SK-MEL-5 (cell line): ENCODE data around the gene PLA2G4B. TPM values are rescaled to one million over a fixed set of nuclear protein-coding genes. Genes with fewer than 3 reads are reported as not detected.

Source experiments
- DNase-seq: peaks from one replicate; pipeline ENCODE4 v3.0.0-alpha.2; 2016; ENCODE audit warnings: low read depth, low spot score
- in situ Hi-C: cut with HindIII; loops from 2 replicates; pipeline ENCODE4 v1.10.0; 2016; ENCODE audit warnings: low sequenced_read_pairs, high pct_unique_total_duplicates, low pct_unique_long_range_greater_than_20kb
- total RNA-seq: library from RNA; depleted of rRNA; stranded (reverse); fragments of >200 nt; shearing (Covaris generic); gene quantifications from 2 replicates; pipeline ENCODE4 v1.2.3, GENCODE V29; 2014

PLA2G4B gene
- total RNA-seq, 1 experiment from 2014 or later, result 3.1 TPM

DNA sequence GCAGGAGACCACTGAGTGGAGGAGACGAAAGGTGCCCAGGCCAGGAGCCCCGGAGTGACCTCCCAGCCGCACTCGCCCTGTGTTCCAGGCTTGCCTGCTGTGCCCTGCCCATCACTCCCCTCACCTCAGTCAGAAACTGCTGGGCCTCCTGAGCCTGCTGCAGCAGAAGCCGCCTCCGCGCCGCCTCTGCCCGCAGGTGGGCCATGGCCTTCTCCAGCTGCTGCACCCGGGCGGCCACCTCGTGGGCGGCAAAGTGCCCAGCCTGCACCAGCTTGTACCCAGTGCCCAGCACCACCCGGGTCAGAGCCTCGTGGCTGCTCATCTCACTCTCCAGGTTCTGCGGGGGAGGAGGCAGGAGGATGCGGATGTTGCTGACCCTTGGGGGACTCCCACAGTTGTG, 17.6 kb downstream of the PLA2G4B start:
- in situ Hi-C loops, result no loop called here
- no peak for DNase-seq

- DNase-seq, result no peak
- in situ Hi-C loops, result no loop called here
These were observed 18.1 kb downstream of the PLA2G4B start for GRCh38 chr15:41856716-41857115.

GRCh38 chr15:41857316-41857715, 18.7 kb downstream of the PLA2G4B start:
- in situ Hi-C loops, result no loop called here
- no peak for DNase-seq

DNA sequence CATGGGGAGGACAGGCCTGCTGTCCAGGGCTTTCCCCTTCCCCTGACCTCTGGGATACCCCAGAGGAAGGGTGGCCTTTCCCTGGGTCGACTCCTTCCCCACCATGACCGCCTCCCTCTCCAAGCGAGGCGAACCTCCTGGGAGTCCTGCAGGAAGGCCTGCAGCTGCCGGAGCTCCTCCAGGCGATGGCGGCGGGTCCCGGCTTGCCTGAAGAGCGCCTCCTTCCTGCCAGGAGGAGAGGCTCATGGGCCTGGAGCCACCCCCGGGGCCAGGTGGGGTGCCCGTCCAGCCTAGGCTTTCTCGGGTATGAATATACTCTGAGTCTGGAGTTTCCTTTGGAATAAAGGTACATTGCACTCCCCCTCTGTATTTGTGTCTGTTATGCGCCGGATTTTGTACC, 20.1 kb downstream of the PLA2G4B start:
- in situ Hi-C loops, result no loop called here
- no peak for DNase-seq

- in situ Hi-C loops, result no loop called here
- DNase-seq, result no peak
These were observed 21.6 kb downstream of the PLA2G4B start for GRCh38 chr15:41860049-41860828.

DNA sequence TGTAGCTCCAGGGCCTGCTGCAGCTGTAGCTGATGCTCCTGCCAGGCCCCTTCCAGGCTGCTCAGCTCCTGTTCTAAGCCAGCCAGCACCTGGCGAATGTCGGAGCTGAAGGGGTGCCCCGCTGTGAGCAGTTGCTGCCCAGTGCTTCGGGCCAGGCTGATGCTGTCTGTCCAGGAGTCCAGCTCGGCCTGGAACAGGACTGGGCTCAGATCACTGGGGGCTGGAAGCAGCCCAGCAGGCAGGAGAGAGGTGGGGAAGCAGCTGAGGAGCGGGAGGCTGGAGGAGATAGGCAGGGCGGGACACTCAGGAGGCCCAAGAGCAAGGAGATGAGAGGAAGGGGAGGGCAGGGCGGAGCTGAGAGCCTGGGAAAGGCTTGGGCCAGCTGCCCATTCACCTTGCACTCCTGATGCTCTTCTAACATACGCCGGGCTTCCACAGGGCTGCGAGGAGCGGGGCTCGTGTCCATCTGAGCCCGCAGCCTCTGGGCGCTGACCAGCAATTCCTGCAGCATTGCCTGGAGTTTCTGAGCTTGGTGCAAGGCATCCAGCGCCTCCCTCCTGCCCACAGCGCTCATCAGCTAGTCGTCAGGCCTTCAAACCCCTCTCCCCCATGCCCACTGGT, 23.2 kb downstream of the PLA2G4B start:
- in situ Hi-C loops, result no loop called here
- DNase-seq, result no peak

DNA sequence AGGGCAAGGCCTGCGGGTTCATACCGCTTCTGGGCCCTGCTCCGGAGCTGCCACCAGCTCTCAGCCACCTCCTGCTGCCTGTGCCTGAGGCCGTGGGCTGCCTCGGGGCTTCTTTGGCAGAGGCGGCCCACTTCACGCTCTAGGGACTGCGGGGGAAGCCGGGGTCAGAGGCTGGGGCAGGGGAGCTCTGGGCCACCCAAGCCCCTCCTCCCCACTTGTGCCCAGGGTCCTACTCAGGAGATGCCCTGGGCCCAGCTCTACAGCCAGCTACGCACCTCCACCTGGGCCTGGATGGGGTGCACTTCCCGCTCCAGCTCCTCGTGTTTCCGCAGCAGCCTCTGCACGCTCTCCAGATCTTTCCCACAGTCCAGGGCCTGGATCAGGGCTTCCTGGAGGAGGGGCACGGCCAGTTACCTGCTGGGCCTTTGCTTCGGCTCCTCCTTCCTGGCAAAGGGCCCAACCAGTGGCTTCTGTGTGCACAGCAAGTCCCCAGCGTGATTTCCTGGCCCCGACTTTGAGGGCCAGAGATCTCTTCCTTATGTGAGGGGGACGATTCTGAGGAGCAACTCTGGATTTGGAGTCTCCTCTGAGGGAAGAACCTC, 24.0 kb downstream of the PLA2G4B start:
- no peak for DNase-seq
- in situ Hi-C loops, result no loop called here

DNA sequence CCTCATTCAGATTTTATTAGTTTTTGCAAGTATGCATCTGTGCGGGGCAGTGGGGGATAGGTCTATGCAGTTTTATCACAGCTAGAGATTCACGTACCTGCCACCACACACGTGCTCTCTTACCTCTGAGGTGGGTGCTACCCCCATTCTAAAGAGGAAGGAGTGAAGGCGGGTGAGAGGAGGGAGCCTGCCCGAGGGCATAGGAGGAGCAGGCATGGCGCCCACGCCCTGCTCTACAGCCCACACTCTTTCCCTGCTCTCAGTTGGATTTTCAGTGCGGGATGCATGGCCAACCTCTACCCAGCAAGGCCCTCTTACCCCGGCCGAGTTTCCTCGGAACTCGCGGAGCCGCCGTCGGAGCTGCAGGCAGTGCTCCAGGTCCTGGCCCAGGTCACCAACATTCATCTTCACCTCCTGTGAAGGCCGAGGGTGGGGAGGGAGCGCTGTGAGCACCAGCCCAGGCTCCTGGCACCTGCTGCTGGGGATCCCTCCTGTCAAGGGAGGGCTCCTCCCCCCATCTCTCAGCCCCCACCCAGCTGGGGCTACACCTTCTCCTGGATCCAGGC, 26.9 kb downstream of the PLA2G4B start:
- DNase-seq, result no peak
- in situ Hi-C loops, result no loop called here

DNA sequence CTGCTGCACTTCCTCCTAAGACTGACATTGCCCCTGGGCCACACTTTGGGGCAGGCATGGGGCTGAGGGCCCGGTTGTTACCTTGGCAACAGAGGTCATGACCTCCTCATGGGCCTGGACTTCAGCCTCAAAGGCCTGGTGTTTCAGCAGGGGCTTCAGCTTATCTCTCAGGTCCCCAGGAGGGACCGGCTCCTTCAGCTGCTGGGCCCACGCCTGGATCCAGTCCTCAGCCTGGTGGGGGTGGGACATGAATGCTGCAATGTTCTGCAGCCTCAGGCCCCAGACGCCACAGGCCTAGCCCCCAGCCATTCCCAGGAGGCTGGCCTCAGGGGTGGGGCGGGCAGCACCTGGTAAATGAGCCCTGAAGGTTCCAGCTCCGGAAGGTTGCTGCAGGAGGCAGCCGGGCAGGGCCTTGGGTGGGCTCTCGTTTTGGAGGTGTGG, 27.6 kb downstream of the PLA2G4B start:
- in situ Hi-C loops, result no loop called here
- no peak for DNase-seq

DNA sequence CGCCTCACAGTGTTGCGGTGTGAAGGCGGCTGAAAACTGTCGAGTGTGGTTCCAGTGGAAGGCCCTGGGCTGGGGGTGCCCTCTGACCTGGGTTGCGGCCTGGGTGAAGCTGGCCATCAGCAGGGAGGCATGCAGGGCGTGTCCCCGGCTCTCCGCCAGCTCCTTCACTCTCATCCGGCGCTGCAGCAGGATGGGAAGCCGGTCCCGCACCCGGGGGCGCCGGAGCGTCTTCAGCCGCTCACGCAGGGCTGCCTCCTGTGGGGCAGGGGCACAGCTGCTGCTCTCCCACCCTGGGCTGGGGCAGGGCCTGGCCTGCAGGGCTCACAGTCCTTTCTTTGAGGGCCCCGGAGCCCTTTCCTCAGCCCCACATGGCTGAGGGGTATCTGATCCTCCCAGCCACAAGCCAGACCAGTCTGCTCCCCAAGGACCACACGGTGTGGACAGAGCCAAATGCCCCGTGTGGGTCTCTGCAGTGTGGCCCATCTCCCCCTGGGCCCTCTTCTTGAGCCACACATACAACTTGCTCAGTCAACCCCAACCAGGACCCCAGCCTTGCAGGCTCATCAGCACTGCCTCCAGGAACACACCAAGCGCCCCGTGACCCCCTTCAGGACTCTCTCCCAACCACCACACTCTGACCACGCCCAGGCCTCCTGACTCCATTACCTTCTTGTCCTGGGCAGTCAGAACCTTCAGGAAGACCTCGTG, 28.4 kb downstream of the PLA2G4B start:
- in situ Hi-C loops, result no loop called here
- no peak for DNase-seq

GRCh38 chr15:41868321-41868720, 29.7 kb downstream of the PLA2G4B start:
- in situ Hi-C loops, result no loop called here

DNA sequence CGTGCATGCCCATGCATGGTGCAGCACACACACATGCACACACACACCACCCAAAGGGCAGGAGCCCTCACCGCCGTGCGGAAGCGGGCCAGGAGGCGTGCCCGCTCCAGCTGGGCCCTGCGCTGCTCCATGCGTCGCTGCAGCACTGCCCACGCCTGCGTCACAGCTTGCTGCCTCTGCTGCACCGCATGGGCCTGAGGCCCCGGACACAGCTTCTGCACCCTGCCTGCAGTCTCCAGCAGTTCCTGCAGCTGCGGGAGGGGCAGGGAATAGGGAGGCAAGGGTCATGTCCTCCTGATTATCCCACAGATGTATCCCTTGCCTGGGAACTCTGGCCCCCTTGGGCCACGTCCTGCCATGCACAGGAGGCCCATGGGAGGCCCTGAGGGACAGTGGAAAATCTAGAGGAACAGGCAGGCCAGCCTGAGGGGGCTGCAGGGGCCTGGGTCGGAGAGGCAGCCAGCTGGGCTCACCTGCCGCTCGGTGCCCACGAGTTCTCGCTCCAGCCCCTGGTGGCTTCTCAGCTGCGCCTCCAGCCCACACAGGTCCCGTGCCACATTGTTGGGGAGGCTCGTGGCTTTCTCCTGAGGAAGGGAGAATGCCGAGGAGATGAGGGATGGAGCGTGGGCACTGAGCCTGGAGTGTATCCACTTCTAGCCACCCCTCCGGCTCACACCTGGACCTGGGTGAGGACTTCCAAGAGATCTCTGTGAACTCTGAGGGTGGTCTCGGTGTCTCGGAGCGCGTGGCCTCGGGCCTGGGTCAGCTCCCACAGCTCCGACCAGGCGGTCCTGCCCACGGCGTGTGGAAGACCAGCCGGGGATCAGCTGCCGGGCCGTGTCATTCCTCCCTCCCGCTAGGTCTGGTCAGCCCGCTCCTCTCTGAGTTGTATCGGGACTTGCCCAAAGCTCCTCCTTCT, 31.4 kb downstream of the PLA2G4B start:
- in situ Hi-C loops, result no loop called here
- no peak for DNase-seq

More at GRCh38 chr15:41868321-41868720, 29.7 kb downstream of the PLA2G4B start:
- DNase-seq, result no peak

DNA sequence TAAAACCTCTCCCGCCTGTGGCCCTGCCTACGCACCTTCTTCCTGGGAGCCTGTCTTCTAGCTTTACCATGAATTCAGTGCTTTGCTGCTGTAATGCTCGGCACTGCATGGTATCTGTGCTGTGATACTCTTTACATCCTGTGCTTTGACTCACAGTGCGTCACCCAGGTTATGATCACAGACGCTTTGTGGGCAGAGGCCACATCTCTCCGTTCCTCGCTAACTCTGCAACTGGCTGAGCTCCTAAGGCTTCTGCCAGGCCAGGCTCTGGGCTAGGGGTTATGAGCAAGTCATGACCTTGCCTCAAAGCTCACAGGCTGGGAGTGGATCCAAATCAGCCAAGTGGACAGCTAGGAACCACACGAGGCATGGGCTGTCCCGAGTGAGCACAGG, 32.0 kb downstream of the PLA2G4B start:
- DNase-seq, result no peak

GRCh38 chr15:41871175-41871905, 32.7 kb downstream of the PLA2G4B start:
- in situ Hi-C loops, result no loop called here
- DNase-seq, result no peak

More for the DNA sequence above, 32.0 kb downstream of the PLA2G4B start:
- in situ Hi-C loops, result no loop called here

GRCh38 chr15:41872166-41872747, 33.6 kb downstream of the PLA2G4B start:
- in situ Hi-C loops, result no loop called here
- no peak for DNase-seq

GRCh38 chr15:41873711-41874110, 35.1 kb downstream of the PLA2G4B start:
- in situ Hi-C loops, result no loop called here
- DNase-seq, result no peak
